ENCODE results near the gene CAMK2A. TPM values are rescaled to one million over a fixed set of nuclear protein-coding genes. Genes with fewer than 3 reads are reported as not detected.

The CAMK2A gene
- total RNA-seq, 1 donor from 2014 or later: 4.0 TPM

GRCh38 chr5:150221471-150221870 lies 68.1 kb downstream of the CAMK2A start:
- Mint-ChIP-seq H3K36me3 (no peaks in the 10 kb centered on the region), H3K27ac (no peak overlapping the region), H3K9me3 (no peaks in the 10 kb centered on the region), H3K4me3 (no peak overlapping the region), H3K27me3 (ENCODE audit: low read depth) (no peaks in the 10 kb centered on the region), H3K4me1 (no peaks in the 10 kb centered on the region)
- DNase-seq (ENCODE audit: low spot score in 2 of 2, unreplicated experiment in 2 of 2): no peak
- no peak for TF ChIP-seq CTCF (IDR thresholded peaks at IDR 0.05; ENCODE audit: unreplicated experiment)

GRCh38 chr5:150219861-150220260 lies 69.7 kb downstream of the CAMK2A start:
- DNase-seq (ENCODE audit: low spot score in 2 of 2, unreplicated experiment in 2 of 2): no peak
- no peak overlapping the region for H3K27ac Mint-ChIP-seq
- H3K4me1 Mint-ChIP-seq: no peaks in the 10 kb centered on the region
- peaks cover 2% of the 10 kb centered on the region for H3K27me3 Mint-ChIP-seq (ENCODE audit: low read depth)
- TF ChIP-seq CTCF (IDR thresholded peaks at IDR 0.05; ENCODE audit: unreplicated experiment): no peak
- no peaks in the 10 kb centered on the region for H3K36me3 Mint-ChIP-seq
- H3K4me3 Mint-ChIP-seq: no peak overlapping the region
- H3K9me3 Mint-ChIP-seq: no peaks in the 10 kb centered on the region

- Mint-ChIP-seq H3K9me3 (no peaks in the 10 kb centered on the region), H3K4me1 (no peaks in the 10 kb centered on the region), H3K4me3 (no peak overlapping the region), H3K36me3 (no peaks in the 10 kb centered on the region), H3K27ac (no peak overlapping the region), H3K27me3 (ENCODE audit: low read depth) (peaks cover 2% of the 10 kb centered on the region)
- no peak for TF ChIP-seq CTCF (IDR thresholded peaks at IDR 0.05; ENCODE audit: unreplicated experiment)
- DNase-seq (ENCODE audit: low spot score in 2 of 2, unreplicated experiment in 2 of 2): no peak
These were observed 70.4 kb downstream of the CAMK2A start for GRCh38 chr5:150219142-150219541.

GRCh38 chr5:150218693-150219035 lies 70.9 kb downstream of the CAMK2A start:
- TF ChIP-seq CTCF (IDR thresholded peaks at IDR 0.05; ENCODE audit: unreplicated experiment): no peak
- H3K36me3 Mint-ChIP-seq: no peaks in the 10 kb centered on the region
- no peak overlapping the region for H3K4me3 Mint-ChIP-seq
- H3K27ac Mint-ChIP-seq: no peak overlapping the region
- H3K9me3 Mint-ChIP-seq: no peaks in the 10 kb centered on the region
- no peaks in the 10 kb centered on the region for H3K4me1 Mint-ChIP-seq
- peaks cover 2% of the 10 kb centered on the region for H3K27me3 Mint-ChIP-seq (ENCODE audit: low read depth)
- DNase-seq (ENCODE audit: low spot score in 2 of 2, unreplicated experiment in 2 of 2): no peak

GRCh38 chr5:150217873-150218692 lies 71.5 kb downstream of the CAMK2A start:
- H3K36me3 Mint-ChIP-seq: no peaks in the 10 kb centered on the region
- H3K4me1 Mint-ChIP-seq: no peaks in the 10 kb centered on the region
- no peak overlapping the region for H3K4me3 Mint-ChIP-seq
- peaks cover 2% of the 10 kb centered on the region for H3K27me3 Mint-ChIP-seq (ENCODE audit: low read depth)
- H3K27ac Mint-ChIP-seq: no peak overlapping the region
- TF ChIP-seq CTCF (IDR thresholded peaks at IDR 0.05; ENCODE audit: unreplicated experiment): peak; percentile 94
- H3K9me3 Mint-ChIP-seq: no peaks in the 10 kb centered on the region
- peak; percentile 73 to 93 for DNase-seq (ENCODE audit: low spot score in 2 of 2, unreplicated experiment in 2 of 2)
